ELF-1 (cell line): ENCODE measurements around the gene CENPT.

Experiments used
- DNase-seq: peaks from one replicate; pipeline ENCODE4 v3.0.0-alpha.2; 2016; ENCODE audit warnings: low read depth, low spot score

Gene CENPT, protein sequence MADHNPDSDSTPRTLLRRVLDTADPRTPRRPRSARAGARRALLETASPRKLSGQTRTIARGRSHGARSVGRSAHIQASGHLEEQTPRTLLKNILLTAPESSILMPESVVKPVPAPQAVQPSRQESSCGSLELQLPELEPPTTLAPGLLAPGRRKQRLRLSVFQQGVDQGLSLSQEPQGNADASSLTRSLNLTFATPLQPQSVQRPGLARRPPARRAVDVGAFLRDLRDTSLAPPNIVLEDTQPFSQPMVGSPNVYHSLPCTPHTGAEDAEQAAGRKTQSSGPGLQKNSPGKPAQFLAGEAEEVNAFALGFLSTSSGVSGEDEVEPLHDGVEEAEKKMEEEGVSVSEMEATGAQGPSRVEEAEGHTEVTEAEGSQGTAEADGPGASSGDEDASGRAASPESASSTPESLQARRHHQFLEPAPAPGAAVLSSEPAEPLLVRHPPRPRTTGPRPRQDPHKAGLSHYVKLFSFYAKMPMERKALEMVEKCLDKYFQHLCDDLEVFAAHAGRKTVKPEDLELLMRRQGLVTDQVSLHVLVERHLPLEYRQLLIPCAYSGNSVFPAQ

DNA sequence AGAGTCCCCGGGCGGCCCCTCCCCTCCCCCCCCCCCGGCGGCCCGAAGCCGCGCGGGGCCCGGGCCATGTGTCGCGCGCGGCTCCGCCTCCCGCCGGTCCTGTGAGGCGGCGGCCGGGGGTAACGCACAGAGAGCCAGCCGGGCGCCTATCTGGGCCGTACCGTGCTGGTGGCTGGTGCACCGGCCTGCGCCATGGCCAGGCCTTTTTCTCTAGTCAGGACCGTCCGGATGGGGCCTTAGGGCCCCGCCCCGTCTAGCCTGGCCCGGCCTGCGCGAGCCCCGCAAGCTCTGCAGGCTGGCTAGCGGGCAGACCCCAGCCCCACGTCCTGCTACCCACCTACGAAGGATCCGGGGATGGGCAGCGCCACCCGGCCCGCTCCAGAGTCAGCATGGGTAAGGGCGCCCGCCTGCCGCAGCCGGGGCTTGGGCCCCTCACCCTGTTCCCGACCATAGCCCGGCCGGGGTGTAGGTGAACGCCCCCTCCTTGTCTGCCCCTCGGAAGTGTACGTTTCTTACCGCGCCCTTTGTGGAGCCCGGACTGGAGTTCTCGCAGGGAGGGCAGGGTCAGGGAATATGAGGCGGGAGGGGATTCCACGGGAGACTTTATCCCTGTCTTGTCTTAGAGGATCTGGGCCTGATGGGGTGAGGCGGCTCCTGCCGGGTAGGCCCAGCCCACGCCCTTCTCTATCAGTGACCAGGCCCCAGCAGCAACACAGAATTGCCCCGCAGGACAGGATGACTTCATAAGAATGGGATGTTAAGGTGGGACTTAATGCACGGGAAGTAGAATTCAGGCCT, at the start of gene CENPT:
TSS of gene CENPT (minus strand) at position 630 of the 798 bp plus-strand sequence. CDS start 13,834 bp downstream, outside the sequence.
- peak; percentile 89 for DNase-seq

DNA sequence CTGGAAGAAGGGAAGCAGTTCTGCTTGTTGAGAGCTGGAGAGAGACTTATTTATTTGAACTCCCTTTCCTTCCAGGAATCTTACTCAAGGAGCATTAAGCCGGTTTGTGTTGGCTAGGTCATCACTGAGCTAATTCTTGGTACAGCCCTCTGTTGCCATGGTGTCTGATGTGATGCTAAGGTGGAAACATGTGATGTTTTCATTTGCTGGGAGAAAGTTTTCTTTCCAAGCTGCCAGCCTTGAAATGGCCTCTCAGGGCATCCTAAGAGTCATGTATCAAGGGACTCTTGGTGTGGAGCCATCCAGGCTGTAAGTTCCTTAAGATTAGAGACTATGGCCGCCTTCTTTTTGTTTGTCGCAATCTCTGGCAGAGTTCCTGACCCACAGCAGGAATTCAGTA, 49.7 kb upstream of the CENPT start:
- no peak for DNase-seq

DNA sequence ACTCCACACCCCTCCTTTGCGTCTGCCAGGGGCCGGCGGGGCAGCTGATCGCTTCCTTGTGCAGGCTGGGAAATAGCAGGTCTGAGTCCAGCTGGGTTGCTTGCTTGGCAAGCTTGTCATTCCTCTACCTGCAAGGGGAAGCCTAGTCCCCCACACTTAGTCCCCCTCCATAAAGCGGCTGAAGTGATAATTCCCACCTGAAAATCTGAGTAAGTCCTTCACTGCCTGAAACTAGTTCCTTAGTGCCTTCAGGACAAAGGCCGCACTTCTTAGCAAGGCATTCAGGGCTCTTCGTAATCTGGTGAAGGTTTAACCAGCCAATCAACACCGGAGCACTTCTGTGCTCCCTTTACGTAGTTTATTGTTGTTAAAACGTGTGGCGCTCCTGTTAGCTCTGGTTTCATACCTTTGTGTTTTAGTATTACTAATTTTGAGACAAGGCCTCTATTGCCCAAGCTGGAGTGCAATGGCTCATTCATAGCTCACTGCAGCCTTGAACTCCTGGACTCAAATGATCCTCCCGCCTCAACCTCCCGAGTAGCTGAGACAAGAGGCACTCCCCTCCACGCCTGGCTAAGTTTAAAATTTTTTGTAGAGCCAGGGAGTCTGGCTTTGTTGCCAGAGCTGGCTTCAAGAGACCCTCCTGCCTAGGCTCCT, 46.4 kb upstream of the CENPT start:
- DNase-seq, result peak; percentile 63

DNA sequence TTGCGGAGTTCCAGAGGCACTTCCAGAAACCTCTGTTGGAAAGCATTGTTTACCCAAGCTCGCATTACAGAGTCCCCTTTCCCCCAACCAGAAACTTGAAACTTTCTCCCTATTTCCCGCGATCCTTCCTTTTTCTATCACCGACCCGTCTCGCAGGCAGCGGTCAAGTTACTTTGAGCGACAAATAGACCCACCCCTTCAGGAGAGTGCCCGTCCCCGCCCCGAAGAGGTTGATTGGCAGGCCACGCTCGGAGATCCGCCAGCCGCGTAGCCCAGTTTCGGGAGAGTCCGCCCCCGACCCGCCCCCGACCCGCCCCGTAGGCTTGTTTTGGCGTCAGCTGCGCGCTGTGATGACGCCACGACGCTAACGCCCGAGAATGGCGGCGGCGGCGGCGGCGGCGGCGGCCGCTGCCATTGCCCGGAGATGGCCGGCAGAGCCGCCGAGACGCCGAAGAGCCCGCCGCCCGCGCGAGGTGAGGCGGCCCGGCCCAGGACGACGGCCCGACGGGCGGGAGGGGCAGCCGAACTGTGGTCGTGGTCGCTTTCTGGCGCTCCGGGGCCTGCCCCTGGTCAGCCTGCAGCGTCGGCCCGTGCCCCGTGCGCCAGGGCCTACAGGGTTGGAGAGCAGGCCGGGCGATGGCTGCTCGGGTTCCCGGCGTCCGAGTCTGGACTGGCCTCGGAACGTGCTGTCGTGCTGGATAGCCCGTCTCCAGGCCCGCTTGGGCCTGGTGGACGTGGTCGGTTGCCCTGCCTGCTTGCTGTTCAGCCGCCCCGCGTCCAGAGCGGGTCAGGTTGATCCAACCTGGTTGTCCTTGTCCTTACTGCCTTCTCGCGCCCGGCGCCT, 45.6 kb upstream of the CENPT start, which contains the start of gene PSKH1:
TSS of gene PSKH1 (plus strand) at position 356 of the 844 bp plus-strand sequence. CDS start 15,496 bp downstream, outside the sequence.
- peak; percentile 97 for DNase-seq

DNA sequence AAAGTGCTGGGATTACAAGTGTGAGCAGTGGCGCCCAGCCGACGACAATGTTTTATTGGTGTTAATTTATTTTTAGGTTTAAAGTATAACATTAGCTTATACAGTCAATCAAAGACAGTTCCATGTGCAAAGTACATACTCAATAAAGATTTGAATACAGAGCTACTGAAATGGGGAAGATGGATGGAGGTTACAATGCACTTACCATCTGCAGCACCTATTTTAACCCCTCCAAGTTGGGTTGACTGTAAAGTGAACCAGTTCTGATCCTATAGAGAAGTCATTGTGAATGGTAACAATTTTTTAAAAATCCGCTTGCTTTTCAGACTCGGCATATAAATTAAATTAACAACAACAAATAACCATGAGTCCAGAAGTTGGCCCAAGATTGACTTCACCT, 44.9 kb upstream of the CENPT start:
- no peak for DNase-seq

DNA sequence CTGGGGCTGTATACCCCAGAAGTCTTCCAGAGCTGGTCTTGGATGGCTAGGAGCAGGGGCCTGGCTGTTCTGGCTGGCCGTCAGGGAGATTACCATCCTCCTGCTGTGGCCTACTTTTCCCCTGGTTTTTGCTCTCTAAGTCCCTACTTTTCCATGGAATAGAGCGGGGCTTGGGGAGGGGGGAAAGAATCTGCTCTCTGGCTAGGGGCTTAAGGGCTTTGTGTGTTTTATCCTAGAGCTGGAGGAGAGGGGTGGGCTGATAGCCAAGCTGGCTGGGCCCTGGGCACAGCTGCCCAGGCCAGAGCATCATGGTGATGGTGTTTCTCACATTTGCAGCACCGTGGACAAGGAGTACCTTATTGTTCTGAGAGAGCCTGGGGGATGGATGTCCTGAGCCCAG, 40.8 kb upstream of the CENPT start:
- no peak for DNase-seq

DNA sequence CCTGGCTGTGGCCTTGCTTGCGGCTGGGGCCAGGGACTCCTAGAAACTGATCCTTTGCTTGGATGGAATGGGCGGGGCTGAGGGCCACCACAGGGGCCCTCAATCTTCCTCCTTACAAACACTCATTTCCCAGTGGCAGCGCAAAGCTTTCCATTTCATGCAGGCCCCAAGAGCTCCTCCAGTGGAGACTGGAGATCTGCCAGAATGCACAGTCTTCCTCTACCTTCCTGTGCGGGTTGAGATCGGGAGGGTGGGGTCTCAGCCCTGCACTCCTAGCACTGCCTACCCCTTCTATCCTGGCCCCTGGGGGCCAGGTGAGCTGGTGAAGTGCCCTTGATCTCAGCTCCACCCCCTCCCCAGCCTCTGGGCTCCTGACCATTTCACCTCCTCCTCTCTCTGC, 38.9 kb upstream of the CENPT start:
- peak; percentile 46 for DNase-seq

DNA sequence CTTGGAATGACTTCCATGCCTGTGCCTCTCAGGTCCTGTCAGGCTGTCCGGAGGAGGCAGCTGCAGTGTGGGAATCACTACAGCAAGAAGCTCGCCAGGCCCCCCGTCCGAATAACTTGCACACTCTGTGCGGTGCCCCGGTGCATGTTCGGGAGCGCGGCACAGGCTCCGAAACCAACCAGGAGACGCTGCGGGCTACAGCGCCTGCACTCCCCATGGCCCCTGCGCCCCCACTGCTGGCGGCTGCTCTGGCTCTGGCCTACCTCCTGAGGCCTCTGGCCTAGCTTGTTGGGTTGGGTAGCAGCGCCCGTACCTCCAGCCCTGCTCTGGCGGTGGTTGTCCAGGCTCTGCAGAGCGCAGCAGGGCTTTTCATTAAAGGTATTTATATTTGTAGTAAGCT, 38.5 kb upstream of the CENPT start:
- no peak for DNase-seq

DNA sequence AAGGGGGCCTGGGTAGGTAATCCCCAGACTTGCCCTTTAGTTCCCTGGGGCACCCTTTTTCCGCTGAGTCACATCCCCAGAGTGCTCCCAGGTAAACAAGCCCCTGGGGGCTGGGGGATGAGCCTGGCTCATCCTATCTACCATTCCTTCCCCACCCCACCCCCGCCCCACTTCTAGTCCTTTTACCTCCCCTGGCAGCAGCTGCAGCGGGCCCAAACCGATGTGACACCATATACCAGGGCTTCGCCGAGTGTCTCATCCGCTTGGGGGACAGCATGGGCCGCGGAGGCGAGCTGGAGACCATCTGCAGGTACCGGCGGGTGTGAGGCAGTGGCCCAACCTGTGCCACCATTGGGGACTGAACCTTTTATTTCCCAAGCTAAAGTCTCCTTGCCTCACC, 38.1 kb upstream of the CENPT start:
- DNase-seq, result no peak

DNA sequence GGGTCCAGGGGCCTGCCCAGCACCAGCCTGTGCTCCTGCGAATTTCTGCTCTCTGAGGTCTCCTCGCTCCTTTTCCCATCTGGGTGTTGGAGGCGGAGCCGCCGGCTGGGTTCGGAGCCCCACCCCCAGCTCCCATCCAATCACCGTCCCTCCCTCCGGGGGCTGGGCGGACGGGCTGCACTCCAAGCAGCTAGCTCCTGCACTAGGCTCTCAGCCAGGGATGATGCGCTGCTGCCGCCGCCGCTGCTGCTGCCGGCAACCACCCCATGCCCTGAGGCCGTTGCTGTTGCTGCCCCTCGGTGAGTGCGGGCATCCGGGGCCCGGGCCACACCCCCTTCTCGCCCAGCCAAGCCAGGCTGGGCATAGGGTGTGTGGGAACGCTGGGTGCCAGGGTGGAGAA, 37.2 kb upstream of the CENPT start, which contains the start of gene NRN1L:
TSS of gene NRN1L (plus strand) at position 202 of the 400 bp plus-strand sequence. CDS start at position 221, 19 bp downstream.
- DNase-seq, result peak; percentile 97

DNA sequence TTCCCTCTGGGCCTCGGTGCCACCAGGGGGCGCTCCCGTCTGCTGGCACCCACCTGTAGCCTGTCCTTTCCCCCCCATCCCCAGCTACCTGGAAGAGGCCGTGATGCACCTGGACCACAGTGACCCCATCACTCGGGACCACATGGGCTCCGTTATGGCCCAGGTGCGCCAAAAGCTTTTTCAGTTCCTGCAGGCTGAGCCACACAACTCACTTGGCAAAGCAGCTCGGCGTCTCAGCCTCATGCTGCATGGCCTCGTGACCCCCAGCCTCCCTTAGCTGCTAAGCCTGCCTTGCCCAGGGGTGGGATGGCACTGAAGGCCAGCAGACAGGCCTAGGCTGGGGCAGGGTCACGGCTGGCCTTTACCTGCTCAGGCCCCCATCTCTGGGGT, 36.4 kb upstream of the CENPT start:
- DNase-seq, result peak; percentile 86

DNA sequence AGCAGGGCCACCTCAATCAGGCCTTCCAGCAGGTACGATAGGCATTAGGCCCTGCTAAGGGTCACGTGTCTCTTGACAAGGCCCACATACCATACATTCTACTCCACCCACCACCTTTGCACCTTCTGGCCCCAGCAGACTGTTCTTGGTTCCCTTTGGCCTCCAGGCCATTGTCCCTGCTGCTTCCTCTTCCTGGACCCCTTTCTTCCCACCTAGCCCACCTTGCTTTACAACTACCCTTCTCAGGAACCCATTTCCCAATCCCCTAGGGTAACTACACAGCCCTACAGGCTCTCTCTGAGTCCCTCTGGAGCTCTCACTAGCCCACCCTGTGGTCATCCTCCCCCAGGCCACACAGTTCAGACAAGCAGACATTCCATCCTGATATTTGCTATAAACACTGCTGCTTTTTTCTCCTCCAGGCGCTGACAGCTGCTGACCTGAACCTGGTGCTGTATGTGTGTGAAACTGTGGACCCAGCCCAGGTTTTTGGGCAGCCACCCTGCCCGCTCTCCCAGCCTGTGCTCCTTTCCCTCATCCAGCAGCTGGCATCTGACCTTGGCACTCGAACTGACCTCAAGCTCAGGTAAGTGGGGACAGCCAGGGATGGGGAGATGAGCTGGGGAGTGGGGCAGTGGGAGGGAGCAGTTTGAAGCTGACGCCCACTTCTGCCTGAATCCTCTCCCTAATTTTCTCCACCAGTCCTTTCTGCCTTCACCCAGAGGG, 35.8 kb upstream of the CENPT start:
- DNase-seq, result peak; percentile 83

DNA sequence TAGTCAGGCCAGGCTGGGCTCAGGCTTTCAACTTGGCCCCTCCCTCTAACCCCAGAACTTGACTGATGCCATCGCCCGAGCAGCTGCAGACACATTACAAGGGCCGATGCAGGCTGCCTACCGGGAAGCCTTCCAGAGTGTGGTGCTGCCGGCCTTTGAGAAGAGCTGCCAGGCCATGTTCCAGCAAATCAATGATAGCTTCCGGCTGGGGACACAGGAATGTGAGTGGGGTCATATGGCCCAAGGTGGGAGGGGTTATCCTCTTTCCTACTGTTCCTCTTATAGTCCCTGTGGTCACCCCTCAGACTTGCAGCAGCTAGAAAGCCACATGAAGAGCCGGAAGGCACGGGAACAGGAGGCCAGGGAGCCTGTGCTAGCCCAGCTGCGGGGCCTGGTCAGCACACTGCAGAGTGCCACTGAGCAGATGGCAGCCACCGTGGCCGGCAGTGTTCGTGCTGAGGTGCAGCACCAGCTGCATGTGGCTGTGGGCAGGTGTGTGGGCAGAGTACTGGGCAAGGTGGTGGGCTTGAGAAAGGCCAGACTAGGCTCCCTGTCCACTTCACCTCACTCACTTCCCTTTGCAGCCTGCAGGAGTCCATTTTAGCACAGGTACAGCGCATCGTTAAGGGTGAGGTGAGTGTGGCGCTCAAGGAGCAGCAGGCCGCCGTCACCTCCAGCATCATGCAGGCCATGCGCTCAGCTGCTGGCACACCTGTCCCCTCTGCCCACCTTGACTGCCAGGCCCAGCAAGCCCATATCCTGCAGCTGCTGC, 35.1 kb upstream of the CENPT start:
- no peak for DNase-seq

DNA sequence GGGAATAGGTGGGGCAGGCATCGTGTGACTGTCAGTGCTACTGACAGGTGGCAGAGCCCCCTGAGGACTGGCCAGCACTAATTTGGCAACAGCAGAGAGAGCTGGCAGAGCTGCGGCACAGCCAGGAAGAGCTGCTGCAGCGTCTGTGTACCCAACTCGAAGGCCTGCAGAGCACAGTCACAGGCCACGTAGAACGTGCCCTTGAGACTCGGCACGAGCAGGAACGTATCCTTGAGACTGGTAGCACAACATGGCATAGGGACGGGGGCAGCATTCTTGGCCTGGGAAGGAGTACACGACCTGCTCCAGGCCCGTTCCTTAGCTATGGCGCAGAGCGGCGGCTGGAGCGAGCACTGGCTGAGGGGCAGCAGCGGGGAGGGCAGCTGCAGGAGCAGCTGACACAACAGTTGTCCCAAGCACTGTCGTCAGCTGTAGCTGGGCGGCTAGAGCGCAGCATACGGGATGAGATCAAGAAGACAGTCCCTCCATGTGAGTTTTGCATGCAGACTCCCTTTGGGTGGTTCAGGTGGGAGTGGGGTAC, 34.2 kb upstream of the CENPT start:
- no peak for DNase-seq

DNA sequence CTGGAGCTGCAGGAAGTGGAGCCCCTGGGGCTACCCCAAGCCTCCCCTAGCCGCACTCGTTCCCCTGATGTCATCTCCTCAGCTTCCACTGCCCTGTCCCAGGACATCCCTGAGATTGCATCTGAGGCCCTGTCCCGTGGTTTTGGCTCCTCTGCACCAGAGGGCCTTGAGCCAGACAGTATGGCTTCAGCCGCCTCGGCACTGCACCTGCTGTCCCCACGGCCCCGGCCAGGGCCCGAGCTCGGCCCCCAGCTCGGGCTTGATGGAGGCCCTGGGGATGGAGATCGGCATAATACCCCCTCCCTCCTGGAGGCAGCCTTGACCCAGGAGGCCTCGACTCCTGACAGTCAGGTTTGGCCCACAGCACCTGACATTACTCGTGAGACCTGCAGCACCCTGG, 33.1 kb upstream of the CENPT start:
- DNase-seq, result no peak

DNA sequence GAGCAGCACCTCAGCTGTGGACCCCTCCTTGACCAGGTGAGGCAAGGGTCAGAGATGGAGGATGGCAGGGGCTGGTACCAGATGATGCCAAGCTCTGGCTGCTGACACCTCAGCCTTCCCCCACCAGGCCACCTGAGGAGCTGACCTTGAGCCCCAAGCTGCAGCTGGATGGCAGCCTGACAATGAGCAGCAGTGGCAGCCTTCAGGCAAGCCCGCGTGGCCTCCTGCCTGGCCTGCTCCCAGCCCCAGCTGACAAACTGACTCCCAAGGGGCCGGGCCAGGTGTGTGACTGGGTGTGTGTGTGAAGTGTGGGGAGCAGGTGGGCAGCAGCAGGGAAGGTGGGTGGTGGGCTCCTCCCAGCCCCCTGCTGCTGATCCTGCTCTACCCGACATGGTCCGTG, 32.4 kb upstream of the CENPT start:
- DNase-seq, result no peak

DNA sequence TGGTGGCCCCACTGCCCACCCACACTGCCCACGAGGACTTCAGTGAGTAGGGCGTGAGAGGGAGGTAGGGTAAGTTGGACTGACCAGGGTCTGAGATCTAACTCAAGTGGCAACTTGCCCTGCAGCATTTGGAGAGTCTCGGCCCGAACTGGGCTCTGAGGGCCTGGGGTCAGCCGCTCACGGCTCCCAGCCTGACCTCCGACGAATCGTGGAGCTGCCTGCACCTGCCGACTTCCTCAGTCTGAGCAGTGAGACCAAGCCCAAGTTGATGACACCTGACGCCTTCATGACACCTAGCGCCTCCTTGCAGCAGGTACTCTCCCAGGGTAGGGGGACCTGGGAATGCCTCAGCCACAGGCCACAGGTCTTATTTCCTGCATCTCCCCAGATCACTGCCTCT, 32.0 kb upstream of the CENPT start:
- no peak for DNase-seq

DNA sequence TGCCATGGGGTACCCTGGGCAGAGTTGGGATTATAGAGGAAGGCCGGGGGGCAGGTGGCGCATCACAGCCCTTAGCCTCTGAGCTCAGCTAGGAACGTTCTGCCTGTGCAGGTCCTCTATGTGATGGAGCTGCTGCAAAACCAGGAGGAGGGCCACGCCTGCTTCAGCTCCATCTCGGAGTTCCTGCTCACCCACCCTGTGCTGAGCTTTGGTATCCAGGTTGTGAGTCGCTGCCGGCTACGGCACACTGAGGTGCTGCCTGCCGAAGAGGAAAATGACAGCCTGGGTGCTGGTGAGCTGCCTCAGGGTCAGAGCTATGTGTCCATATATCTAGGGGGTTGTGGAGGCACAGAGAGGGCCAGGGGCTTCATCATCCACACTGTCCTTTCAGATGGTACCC, 31.4 kb upstream of the CENPT start:
- DNase-seq, result no peak

DNA sequence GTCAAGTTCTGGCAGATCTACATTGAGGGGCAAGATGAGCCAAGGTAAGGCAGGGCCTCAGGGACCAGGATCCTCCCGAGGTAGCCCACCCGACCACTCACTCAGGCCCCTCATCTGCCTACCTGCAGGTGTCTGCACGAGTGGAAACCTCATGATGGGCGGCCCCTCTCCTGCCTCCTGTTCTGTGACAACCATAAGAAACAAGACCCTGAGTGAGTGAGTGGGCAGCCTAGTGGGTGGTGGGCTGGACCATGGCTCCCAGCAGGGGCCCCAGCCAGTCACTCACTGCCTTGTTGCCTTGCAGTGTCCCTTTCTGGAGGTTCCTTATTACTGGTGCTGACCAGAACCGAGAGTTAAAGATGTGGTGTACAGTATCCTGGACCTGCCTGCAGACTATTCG, 30.7 kb upstream of the CENPT start:
- no peak for DNase-seq
